ENCODE results near the gene NUMBL.
"Not testable (repeated sequence)": the region's sequence is repeated elsewhere in the genome, so short reads cannot be mapped to it uniquely, and the experiment has no call there.

The NUMBL gene

GRCh38 chr19:40663695-40664692 is 26.5 kb downstream of the NUMBL start:
- DNase-seq (ENCODE audit: low read depth): no peak

- DNase-seq (ENCODE audit: low read depth): peak; percentile 89
These were observed 27.3 kb downstream of the NUMBL start for GRCh38 chr19:40662925-40663694.

GRCh38 chr19:40661616-40662015 is 28.8 kb downstream of the NUMBL start:
- DNase-seq (ENCODE audit: low read depth): no peak

- DNase-seq (ENCODE audit: low read depth): no peak
These were observed 30.9 kb downstream of the NUMBL start for GRCh38 chr19:40659566-40659965.

- no peak for DNase-seq (ENCODE audit: low read depth)
These were observed 31.3 kb downstream of the NUMBL start for GRCh38 chr19:40659116-40659515.

GRCh38 chr19:40658031-40658430 is 32.4 kb downstream of the NUMBL start:
- no peak for DNase-seq (ENCODE audit: low read depth)

- DNase-seq (ENCODE audit: low read depth): not testable (repeated sequence)
These were observed 34.8 kb downstream of the NUMBL start for GRCh38 chr19:40655684-40656083.

- DNase-seq (ENCODE audit: low read depth): not testable (repeated sequence)
These were observed 38.1 kb downstream of the NUMBL start for GRCh38 chr19:40652303-40652702.

- no peak for DNase-seq (ENCODE audit: low read depth)
These were observed 39.6 kb downstream of the NUMBL start for GRCh38 chr19:40650749-40651305.

GRCh38 chr19:40649903-40650675 is 40.4 kb downstream of the NUMBL start:
- DNase-seq (ENCODE audit: low read depth): not testable (repeated sequence)

GRCh38 chr19:40646743-40647254 is 43.7 kb downstream of the NUMBL start:
- DNase-seq (ENCODE audit: low read depth): no peak

- no peak for DNase-seq (ENCODE audit: low read depth)
These were observed 47.6 kb downstream of the NUMBL start for GRCh38 chr19:40642757-40643305.

GRCh38 chr19:40642051-40642706 is 48.3 kb downstream of the NUMBL start:
- DNase-seq (ENCODE audit: low read depth): no peak

GRCh38 chr19:40641281-40641680 is 49.2 kb downstream of the NUMBL start:
- no peak for DNase-seq (ENCODE audit: low read depth)

GRCh38 chr19:40640744-40641143 is 49.7 kb downstream of the NUMBL start:
- no peak for DNase-seq (ENCODE audit: low read depth)

- DNase-seq (ENCODE audit: low read depth): no peak
These were observed 50.8 kb downstream of the NUMBL start for GRCh38 chr19:40639638-40639982.

GRCh38 chr19:40638327-40638726 is 52.1 kb downstream of the NUMBL start:
- DNase-seq (ENCODE audit: low read depth): no peak

GRCh38 chr19:40633207-40633606 is 57.2 kb downstream of the NUMBL start:
- no peak for DNase-seq (ENCODE audit: low read depth)

GRCh38 chr19:40632311-40633036 is 58.0 kb downstream of the NUMBL start:
- no peak for DNase-seq (ENCODE audit: low read depth)

GRCh38 chr19:40630571-40631160 is 59.8 kb downstream of the NUMBL start:
- no peak for DNase-seq (ENCODE audit: low read depth)
